Testis (tissue), 2 donors: Measurements from ENCODE around the gene DFFA.

Source experiments
- CTCF ChIP-seq, 3 experiments: fragments of 450-650 bp in 2 of 3; fragments of 200-600 bp in 1 of 3; sonication (generic) in 1 of 3; IDR thresholded peaks; one replicate each; pipeline ENCODE4 v1.5.1; 2016 to 2019; ENCODE audit warnings: antibody characterized with exemption in 3 of 3, mild to moderate bottlenecking in 2 of 3, moderate library complexity in 1 of 3
- POLR2A ChIP-seq: fragments of 450-650 bp; IDR thresholded peaks from one replicate; pipeline ENCODE4 v1.6.1; 2017; ENCODE audit warnings: antibody characterized with exemption, mild to moderate bottlenecking, moderate library complexity

- TF ChIP-seq CTCF (IDR thresholded peaks at IDR 0.05) (no peak), POLR2A (no peak)
Measured at GRCh38 chr1:10502206-10502605, 29.9 kb upstream of the DFFA start.
